HG03066 (cell line): ENCODE results near the gene TTLL10.

Experiments used
- ATAC-seq: cut with Tn5 transposase; IDR thresholded peaks from one replicate; pipeline ENCODE4 v1.9.1; 2021; ENCODE audit warnings: low read depth; ENCODE audit not compliant: unreplicated experiment

Gene TTLL10

GRCh38 chr1:1157033-1157365 is 16.7 kb upstream of the TTLL10 start:
- no peak for ATAC-seq

GRCh38 chr1:1157426-1157913 is 16.2 kb upstream of the TTLL10 start:
- peak; percentile 51 for ATAC-seq

GRCh38 chr1:1157914-1158710 is 15.6 kb upstream of the TTLL10 start:
- peak; percentile 50 for ATAC-seq

- no peak for ATAC-seq
Measured at GRCh38 chr1:1160281-1160930, 13.3 kb upstream of the TTLL10 start.

GRCh38 chr1:1161078-1161682 is 12.5 kb upstream of the TTLL10 start:
- no peak for ATAC-seq

GRCh38 chr1:1161683-1162079 is 12.0 kb upstream of the TTLL10 start:
- no peak for ATAC-seq

- ATAC-seq = no peak
Measured at GRCh38 chr1:1162597-1163537, 10.8 kb upstream of the TTLL10 start.

- ATAC-seq = no peak
Measured at GRCh38 chr1:1163538-1164070, 10.1 kb upstream of the TTLL10 start.

GRCh38 chr1:1164361-1164700 is 9.3 kb upstream of the TTLL10 start:
- no peak for ATAC-seq

GRCh38 chr1:1164701-1165451 is 8.8 kb upstream of the TTLL10 start:
- no peak for ATAC-seq

- no peak for ATAC-seq
Measured at GRCh38 chr1:1165485-1165884, 8.2 kb upstream of the TTLL10 start.

GRCh38 chr1:1165900-1166421 is 7.7 kb upstream of the TTLL10 start:
- no peak for ATAC-seq

- no peak for ATAC-seq
Measured at GRCh38 chr1:1166642-1167397, 6.9 kb upstream of the TTLL10 start.

GRCh38 chr1:1167398-1167821 is 6.3 kb upstream of the TTLL10 start:
- no peak for ATAC-seq

GRCh38 chr1:1167841-1168450 is 5.7 kb upstream of the TTLL10 start:
- ATAC-seq = no peak

- ATAC-seq = no peak
Measured at GRCh38 chr1:1168451-1169411, 4.9 kb upstream of the TTLL10 start.
